ENCODE measurements around the gene DCAF8. TPM values are rescaled to one million over a fixed set of nuclear protein-coding genes. Genes with fewer than 3 reads are reported as not detected.

The DCAF8 gene
- total RNA-seq, 4 donors from 2014 or later, result 101 to 164 (median 134) TPM

- DNase-seq (ENCODE audit: low spot score) (no peak), ATAC-seq (ENCODE audit: low FRiP score) (no peak)
- TF ChIP-seq CTCF (IDR thresholded peaks at IDR 0.05), result no peak
These were observed 52.9 kb downstream of the DCAF8 start for GRCh38 chr1:160209321-160210046.

- ATAC-seq (ENCODE audit: low FRiP score) (no peak), DNase-seq (ENCODE audit: low spot score) (no peak)
- no peak for TF ChIP-seq CTCF (IDR thresholded peaks at IDR 0.05)
These were observed 53.6 kb downstream of the DCAF8 start for GRCh38 chr1:160208557-160209320.

- ATAC-seq (ENCODE audit: low FRiP score), result no peak
- DNase-seq (ENCODE audit: low spot score), result no peak
- no peak for TF ChIP-seq CTCF (IDR thresholded peaks at IDR 0.05)
These were observed 54.4 kb downstream of the DCAF8 start for GRCh38 chr1:160207771-160208556.

GRCh38 chr1:160207118-160207650 is 55.2 kb downstream of the DCAF8 start:
- TF ChIP-seq CTCF (IDR thresholded peaks at IDR 0.05), result no peak
- DNase-seq (ENCODE audit: low spot score) (no peak), ATAC-seq (ENCODE audit: low FRiP score) (no peak)

GRCh38 chr1:160206421-160207117 is 55.8 kb downstream of the DCAF8 start:
- peak; percentile 67 for ATAC-seq (ENCODE audit: low FRiP score)
- DNase-seq (ENCODE audit: low spot score), result no peak
- no peak for TF ChIP-seq CTCF (IDR thresholded peaks at IDR 0.05)

- peak; percentile 83 for ATAC-seq (ENCODE audit: low FRiP score)
- no peak for TF ChIP-seq CTCF (IDR thresholded peaks at IDR 0.05)
These were observed 56.3 kb downstream of the DCAF8 start for GRCh38 chr1:160206036-160206389.

More at GRCh38 chr1:160206036-160206389, 56.3 kb downstream of the DCAF8 start:
- no peak for DNase-seq (ENCODE audit: low spot score)

Measured in omental fat pad (tissue), 4 donors.